ENCODE measurements around the gene PPP1R13B. TPM values are rescaled to one million over a fixed set of nuclear protein-coding genes. Genes with fewer than 3 reads are reported as not detected.

The PPP1R13B gene
- total RNA-seq, 1 experiment from 2014 or later = 10.3 TPM

DNA sequence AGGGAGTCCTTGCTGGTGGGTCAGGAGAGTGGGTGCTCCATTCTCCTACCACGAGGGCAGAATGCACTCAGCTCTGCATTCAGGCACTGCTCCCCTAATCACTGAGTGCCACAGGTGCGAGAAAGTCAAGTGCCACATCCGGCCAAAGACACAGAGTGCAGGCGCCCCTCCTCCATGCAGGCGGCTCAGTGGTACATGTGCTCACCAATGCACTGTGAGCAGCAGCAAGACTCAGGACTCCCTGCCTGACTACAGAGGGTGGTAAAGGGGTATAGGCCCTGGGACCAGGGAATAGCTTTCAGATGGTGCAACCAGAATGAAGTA, 98.9 kb downstream of the PPP1R13B start:
- ATAC-seq = peak; percentile 30; the same call in 1 of the 2 replicates
- H3K4me3 Mint-ChIP-seq = no peak overlapping the region
- 0 out of 2 replicates have a peak, but pooled peaks cover 2% of the 10 kb centered on the region for H3K4me1 Mint-ChIP-seq
- no peak overlapping the region for H3K27ac Mint-ChIP-seq
- H3K27me3 Mint-ChIP-seq (ENCODE audit: low read depth) = no peaks in the 10 kb centered on the region
- ChIA-PET POLR2A (interaction anchor here (0.6 kb wide), 1 partner anchor 22 kb away, joined by 5 read pairs; no protein-coding TSS in a partner anchor), CTCF (no interaction called here)
- H3K36me3 Mint-ChIP-seq = no peaks in the 10 kb centered on the region
- no peak for TF ChIP-seq HMGA2 (CRISPR knock-in tag; IDR thresholded peaks at IDR 0.05)
- no peak for DNase-seq (ENCODE audit: low spot score)
- no peaks in the 10 kb centered on the region for H3K9me3 Mint-ChIP-seq

DNA sequence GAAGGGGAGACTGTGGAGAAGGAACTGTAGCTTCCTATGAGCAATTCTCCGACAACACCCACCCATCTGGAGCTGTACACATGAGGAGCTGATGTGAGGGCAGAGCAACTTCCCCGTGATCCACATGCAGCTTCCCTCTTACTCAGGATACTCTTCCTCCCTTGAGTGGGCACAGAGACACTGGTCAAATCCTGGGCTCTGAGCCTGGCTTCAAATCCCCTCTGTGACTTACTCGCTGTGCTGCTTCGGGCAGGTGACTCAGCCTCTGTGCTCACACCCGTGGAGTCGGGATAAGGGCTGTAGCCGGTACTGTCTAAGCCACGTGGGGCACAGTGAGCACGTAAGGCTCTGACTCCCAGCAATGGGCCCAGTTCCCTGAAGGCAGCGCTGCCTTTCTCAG, 100.7 kb downstream of the PPP1R13B start:
- Mint-ChIP-seq H3K4me1 (peaks cover 7% of the 10 kb centered on the region), H3K4me3 (no peak overlapping the region), H3K9me3 (no peaks in the 10 kb centered on the region), H3K27me3 (ENCODE audit: low read depth) (no peaks in the 10 kb centered on the region), H3K36me3 (no peaks in the 10 kb centered on the region), H3K27ac (0 out of 2 replicates have a peak overlapping the region, but pooled peaks have one; percentile 8)
- TF ChIP-seq JAZF1 (CRISPR knock-in tag; IDR thresholded peaks at IDR 0.05) = no peak
- TF ChIP-seq, protein P1, sequence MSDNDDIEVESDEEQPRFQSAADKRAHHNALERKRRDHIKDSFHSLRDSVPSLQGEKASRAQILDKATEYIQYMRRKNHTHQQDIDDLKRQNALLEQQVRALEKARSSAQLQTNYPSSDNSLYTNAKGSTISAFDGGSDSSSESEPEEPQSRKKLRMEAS (CRISPR knock-in tag; IDR thresholded peaks at IDR 0.05) = no peak
- TF ChIP-seq KAT7 (CRISPR knock-in tag; IDR thresholded peaks at IDR 0.05; ENCODE audit: borderline replicate concordance) = no peak
- ChIA-PET POLR2A (interaction anchor here (0.7 kb wide), 1 partner anchor 958 kb away, joined by 3 read pairs; no protein-coding TSS in a partner anchor), CTCF (interaction anchor here (0.7 to 1.0 kb wide), 2 partner anchors 24 to 73 kb away, joined by 3 read pairs; no protein-coding TSS in a partner anchor)
- DNase-seq (ENCODE audit: low spot score) (no peak), ATAC-seq (no peak)

DNA sequence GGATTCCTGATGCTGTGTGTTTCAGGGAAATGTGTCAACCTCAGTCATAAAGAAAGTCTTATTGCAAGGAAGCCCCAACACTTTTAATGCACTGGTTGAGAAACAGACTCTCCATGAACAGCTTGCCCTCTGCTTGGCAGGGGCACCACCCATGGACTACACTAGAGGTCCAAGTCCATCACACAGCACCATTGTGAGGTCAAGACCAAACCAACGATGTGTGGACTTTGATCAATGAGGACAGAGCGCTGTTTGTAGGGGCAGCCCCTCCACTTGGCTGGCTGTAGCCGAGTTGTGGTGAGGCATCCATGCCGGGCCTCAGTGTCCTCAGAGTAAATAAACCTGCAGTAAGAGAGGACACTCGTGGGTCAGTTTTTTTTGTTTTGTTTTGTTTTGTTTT, 102.0 kb downstream of the PPP1R13B start:
- Mint-ChIP-seq H3K9me3 (no peaks in the 10 kb centered on the region), H3K4me3 (no peak overlapping the region), H3K4me1 (peaks cover 7% of the 10 kb centered on the region), H3K27me3 (ENCODE audit: low read depth) (no peaks in the 10 kb centered on the region), H3K27ac (no peak overlapping the region), H3K36me3 (0 out of 2 replicates have a peak, but pooled peaks cover 3% of the 10 kb centered on the region)
- ChIA-PET POLR2A (no interaction called here), CTCF (no interaction called here)
- no peak for DNase-seq (ENCODE audit: low spot score)
- no peak for TF ChIP-seq KAT7 (CRISPR knock-in tag; IDR thresholded peaks at IDR 0.05; ENCODE audit: borderline replicate concordance)
- TF ChIP-seq, protein P2, sequence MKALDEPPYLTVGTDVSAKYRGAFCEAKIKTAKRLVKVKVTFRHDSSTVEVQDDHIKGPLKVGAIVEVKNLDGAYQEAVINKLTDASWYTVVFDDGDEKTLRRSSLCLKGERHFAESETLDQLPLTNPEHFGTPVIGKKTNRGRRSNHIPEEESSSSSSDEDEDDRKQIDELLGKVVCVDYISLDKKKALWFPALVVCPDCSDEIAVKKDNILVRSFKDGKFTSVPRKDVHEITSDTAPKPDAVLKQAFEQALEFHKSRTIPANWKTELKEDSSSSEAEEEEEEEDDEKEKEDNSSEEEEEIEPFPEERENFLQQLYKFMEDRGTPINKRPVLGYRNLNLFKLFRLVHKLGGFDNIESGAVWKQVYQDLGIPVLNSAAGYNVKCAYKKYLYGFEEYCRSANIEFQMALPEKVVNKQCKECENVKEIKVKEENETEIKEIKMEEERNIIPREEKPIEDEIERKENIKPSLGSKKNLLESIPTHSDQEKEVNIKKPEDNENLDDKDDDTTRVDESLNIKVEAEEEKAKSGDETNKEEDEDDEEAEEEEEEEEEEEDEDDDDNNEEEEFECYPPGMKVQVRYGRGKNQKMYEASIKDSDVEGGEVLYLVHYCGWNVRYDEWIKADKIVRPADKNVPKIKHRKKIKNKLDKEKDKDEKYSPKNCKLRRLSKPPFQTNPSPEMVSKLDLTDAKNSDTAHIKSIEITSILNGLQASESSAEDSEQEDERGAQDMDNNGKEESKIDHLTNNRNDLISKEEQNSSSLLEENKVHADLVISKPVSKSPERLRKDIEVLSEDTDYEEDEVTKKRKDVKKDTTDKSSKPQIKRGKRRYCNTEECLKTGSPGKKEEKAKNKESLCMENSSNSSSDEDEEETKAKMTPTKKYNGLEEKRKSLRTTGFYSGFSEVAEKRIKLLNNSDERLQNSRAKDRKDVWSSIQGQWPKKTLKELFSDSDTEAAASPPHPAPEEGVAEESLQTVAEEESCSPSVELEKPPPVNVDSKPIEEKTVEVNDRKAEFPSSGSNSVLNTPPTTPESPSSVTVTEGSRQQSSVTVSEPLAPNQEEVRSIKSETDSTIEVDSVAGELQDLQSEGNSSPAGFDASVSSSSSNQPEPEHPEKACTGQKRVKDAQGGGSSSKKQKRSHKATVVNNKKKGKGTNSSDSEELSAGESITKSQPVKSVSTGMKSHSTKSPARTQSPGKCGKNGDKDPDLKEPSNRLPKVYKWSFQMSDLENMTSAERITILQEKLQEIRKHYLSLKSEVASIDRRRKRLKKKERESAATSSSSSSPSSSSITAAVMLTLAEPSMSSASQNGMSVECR (CRISPR knock-in tag; IDR thresholded peaks at IDR 0.05; ENCODE audit: borderline replicate concordance) = no peak
- no peak for TF ChIP-seq SMAD4 (CRISPR knock-in tag; IDR thresholded peaks at IDR 0.05)
- no peak for TF ChIP-seq TCF7 (CRISPR knock-in tag; IDR thresholded peaks at IDR 0.05; ENCODE audit: low read depth)
- TF ChIP-seq, protein P3, sequence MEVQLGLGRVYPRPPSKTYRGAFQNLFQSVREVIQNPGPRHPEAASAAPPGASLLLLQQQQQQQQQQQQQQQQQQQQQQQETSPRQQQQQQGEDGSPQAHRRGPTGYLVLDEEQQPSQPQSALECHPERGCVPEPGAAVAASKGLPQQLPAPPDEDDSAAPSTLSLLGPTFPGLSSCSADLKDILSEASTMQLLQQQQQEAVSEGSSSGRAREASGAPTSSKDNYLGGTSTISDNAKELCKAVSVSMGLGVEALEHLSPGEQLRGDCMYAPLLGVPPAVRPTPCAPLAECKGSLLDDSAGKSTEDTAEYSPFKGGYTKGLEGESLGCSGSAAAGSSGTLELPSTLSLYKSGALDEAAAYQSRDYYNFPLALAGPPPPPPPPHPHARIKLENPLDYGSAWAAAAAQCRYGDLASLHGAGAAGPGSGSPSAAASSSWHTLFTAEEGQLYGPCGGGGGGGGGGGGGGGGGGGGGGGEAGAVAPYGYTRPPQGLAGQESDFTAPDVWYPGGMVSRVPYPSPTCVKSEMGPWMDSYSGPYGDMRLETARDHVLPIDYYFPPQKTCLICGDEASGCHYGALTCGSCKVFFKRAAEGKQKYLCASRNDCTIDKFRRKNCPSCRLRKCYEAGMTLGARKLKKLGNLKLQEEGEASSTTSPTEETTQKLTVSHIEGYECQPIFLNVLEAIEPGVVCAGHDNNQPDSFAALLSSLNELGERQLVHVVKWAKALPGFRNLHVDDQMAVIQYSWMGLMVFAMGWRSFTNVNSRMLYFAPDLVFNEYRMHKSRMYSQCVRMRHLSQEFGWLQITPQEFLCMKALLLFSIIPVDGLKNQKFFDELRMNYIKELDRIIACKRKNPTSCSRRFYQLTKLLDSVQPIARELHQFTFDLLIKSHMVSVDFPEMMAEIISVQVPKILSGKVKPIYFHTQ (CRISPR knock-in tag; IDR thresholded peaks at IDR 0.05) = no peak
- TF ChIP-seq, protein P4, sequence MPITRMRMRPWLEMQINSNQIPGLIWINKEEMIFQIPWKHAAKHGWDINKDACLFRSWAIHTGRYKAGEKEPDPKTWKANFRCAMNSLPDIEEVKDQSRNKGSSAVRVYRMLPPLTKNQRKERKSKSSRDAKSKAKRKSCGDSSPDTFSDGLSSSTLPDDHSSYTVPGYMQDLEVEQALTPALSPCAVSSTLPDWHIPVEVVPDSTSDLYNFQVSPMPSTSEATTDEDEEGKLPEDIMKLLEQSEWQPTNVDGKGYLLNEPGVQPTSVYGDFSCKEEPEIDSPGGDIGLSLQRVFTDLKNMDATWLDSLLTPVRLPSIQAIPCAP (CRISPR knock-in tag; IDR thresholded peaks at IDR 0.05) = no peak
- TF ChIP-seq HMGA2 (CRISPR knock-in tag; IDR thresholded peaks at IDR 0.05) = no peak
- TF ChIP-seq, protein P5, sequence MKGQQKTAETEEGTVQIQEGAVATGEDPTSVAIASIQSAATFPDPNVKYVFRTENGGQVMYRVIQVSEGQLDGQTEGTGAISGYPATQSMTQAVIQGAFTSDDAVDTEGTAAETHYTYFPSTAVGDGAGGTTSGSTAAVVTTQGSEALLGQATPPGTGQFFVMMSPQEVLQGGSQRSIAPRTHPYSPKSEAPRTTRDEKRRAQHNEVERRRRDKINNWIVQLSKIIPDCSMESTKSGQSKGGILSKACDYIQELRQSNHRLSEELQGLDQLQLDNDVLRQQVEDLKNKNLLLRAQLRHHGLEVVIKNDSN (CRISPR knock-in tag; IDR thresholded peaks at IDR 0.05) = no peak
- TF ChIP-seq, protein P6, sequence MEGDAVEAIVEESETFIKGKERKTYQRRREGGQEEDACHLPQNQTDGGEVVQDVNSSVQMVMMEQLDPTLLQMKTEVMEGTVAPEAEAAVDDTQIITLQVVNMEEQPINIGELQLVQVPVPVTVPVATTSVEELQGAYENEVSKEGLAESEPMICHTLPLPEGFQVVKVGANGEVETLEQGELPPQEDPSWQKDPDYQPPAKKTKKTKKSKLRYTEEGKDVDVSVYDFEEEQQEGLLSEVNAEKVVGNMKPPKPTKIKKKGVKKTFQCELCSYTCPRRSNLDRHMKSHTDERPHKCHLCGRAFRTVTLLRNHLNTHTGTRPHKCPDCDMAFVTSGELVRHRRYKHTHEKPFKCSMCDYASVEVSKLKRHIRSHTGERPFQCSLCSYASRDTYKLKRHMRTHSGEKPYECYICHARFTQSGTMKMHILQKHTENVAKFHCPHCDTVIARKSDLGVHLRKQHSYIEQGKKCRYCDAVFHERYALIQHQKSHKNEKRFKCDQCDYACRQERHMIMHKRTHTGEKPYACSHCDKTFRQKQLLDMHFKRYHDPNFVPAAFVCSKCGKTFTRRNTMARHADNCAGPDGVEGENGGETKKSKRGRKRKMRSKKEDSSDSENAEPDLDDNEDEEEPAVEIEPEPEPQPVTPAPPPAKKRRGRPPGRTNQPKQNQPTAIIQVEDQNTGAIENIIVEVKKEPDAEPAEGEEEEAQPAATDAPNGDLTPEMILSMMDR (IDR thresholded peaks at IDR 0.05) = no peak
- no peak for TF ChIP-seq TP53 (CRISPR knock-in tag; IDR thresholded peaks at IDR 0.05)
- no peak for TF ChIP-seq ZNF138 (CRISPR knock-in tag; conservative IDR thresholded peaks at IDR 0.05)
- ATAC-seq = no peak

All from WTC11 (cell line).